COR-L47 (cell line): Measurements from ENCODE around the gene DHH.
"Not testable (repeated sequence)": the region's sequence is repeated elsewhere in the genome, so short reads cannot be mapped to it uniquely, and the experiment has no call there.

Experiments
- DNase-seq: peaks from one replicate; lab custom pipeline; 2025; lab: John Stamatoyannopoulos, UW

The DHH gene

GRCh38 chr12:49070971-49071370 lies 23.6 kb downstream of the DHH start:
- DNase-seq = no peak

- peak; percentile 98 for DNase-seq
Observed at GRCh38 chr12:49069507-49070346, 24.9 kb downstream of the DHH start, which contains the start of gene RHEBL1. RHEBL1 (minus strand) TSS chr12:49069979; CDS start chr12:49069785, 194 bp downstream.

- no peak for DNase-seq
Observed at GRCh38 chr12:49068879-49069506, 25.6 kb downstream of the DHH start.

- DNase-seq = no peak
Observed at GRCh38 chr12:49066120-49066519, 28.5 kb downstream of the DHH start.

GRCh38 chr12:49064767-49065152 lies 29.8 kb downstream of the DHH start:
- no peak for DNase-seq

GRCh38 chr12:49061916-49062315 lies 32.7 kb downstream of the DHH start:
- DNase-seq = not testable (repeated sequence)

- DNase-seq = no peak
Observed at GRCh38 chr12:49061157-49061650, 33.4 kb downstream of the DHH start.

GRCh38 chr12:49060237-49061156 lies 34.1 kb downstream of the DHH start, which contains the start of gene KMT2D:
KMT2D (minus strand) TSS chr12:49060794; CDS start chr12:49055324, 5,470 bp downstream.
- peak; percentile 92 for DNase-seq

GRCh38 chr12:49059299-49060171 lies 35.1 kb downstream of the DHH start:
- no peak for DNase-seq

- DNase-seq = no peak
Observed at GRCh38 chr12:49059045-49059298, 35.6 kb downstream of the DHH start.

- DNase-seq = no peak
Observed at GRCh38 chr12:49058366-49059044, 36.1 kb downstream of the DHH start.

- no peak for DNase-seq
Observed at GRCh38 chr12:49057888-49058287, 36.7 kb downstream of the DHH start.

- DNase-seq = no peak
Observed at GRCh38 chr12:49055978-49056754, 38.4 kb downstream of the DHH start.

- DNase-seq = no peak
Observed at GRCh38 chr12:49055092-49055491, 39.5 kb downstream of the DHH start.

- DNase-seq = no peak
Observed at GRCh38 chr12:49054524-49054923, 40.1 kb downstream of the DHH start.

GRCh38 chr12:49054096-49054495 lies 40.5 kb downstream of the DHH start:
- DNase-seq = no peak

GRCh38 chr12:49052451-49053208 lies 42.0 kb downstream of the DHH start:
- DNase-seq = no peak

GRCh38 chr12:49051777-49052438 lies 42.7 kb downstream of the DHH start:
- DNase-seq = no peak

- no peak for DNase-seq
Observed at GRCh38 chr12:49051373-49051764, 43.2 kb downstream of the DHH start.
